Thymus (tissue), 11 donors: ENCODE measurements around the gene SLC34A3. TPM values are rescaled to one million over a fixed set of nuclear protein-coding genes. Genes with fewer than 3 reads are reported as not detected.

Experiments
- DNase-seq, 9 donors: peaks; one replicate each; pipeline ENCODE4 v3.0.0-alpha.2; 2013; ENCODE audit warnings: low spot score in 9 of 9, low read depth in 6 of 9, missing footprints in 1 of 9
- H3K27ac ChIP-seq, 2 donors: one replicate each; pipeline ENCODE4 v1.5.1; 2013; ENCODE audit warnings: control low read depth in 1 of 2, low read depth in 1 of 2, low read length in 1 of 2, mild to moderate bottlenecking in 1 of 2, moderate library complexity in 1 of 2
- H3K27me3 ChIP-seq, 2 donors: one replicate each; pipeline ENCODE4 v1.5.1; 2013; ENCODE audit warnings: low read length in 1 of 2; ENCODE audit not compliant: control insufficient read depth in 2 of 2, insufficient read depth in 1 of 2
- H3K36me3 ChIP-seq, 2 donors: one replicate each; pipeline ENCODE4 v1.5.1; 2013; ENCODE audit warnings: low read length in 1 of 2, mild to moderate bottlenecking in 1 of 2, moderate library complexity in 1 of 2; ENCODE audit not compliant: control insufficient read depth in 2 of 2, insufficient read depth in 2 of 2
- H3K4me1 ChIP-seq, 2 donors: one replicate each; pipeline ENCODE4 v1.5.1; 2013; ENCODE audit warnings: low read length in 2 of 2; ENCODE audit not compliant: control insufficient read depth in 2 of 2, insufficient read depth in 2 of 2
- H3K4me3 ChIP-seq, 2 donors: one replicate each; pipeline ENCODE4 v1.5.1; 2013; ENCODE audit warnings: low read length in 2 of 2, control low read depth in 1 of 2, mild to moderate bottlenecking in 1 of 2
- H3K9me3 ChIP-seq, 2 donors: one replicate each; pipeline ENCODE4 v1.5.1; 2013; ENCODE audit warnings: low read length in 1 of 2, mild to moderate bottlenecking in 1 of 2; ENCODE audit not compliant: control insufficient read depth in 2 of 2, insufficient read depth in 1 of 2
- WGBS: extraction: QIAGEN DNeasy Blood & Tissue Kit; methylation state at CpG from one replicate; pipeline ENCODE4 v1.1.7; 2013; 5-methylcytosine and 5-hydroxymethylcytosine counted together
- polyA plus RNA-seq: library from polyadenylated mRNA; stranded (reverse); fragments of 200-250 nt; gene quantifications from one replicate; pipeline ENCODE4 v1.2.3, GENCODE V29; 2013
- total RNA-seq: library from RNA; stranded (reverse); fragments of 120-200 nt; gene quantifications from one replicate; pipeline ENCODE4 v1.2.4, GENCODE V29; 2013
- donor health status: healthy.

The SLC34A3 gene
- total and polyA plus RNA-seq, 2 donors, result 0.14 TPM; not detected in 1

GRCh38 chr9:137280474-137281344, 50.0 kb downstream of the SLC34A3 start:
- Histone ChIP-seq H3K27ac (no peak overlapping the region), H3K9me3 (peaks cover 7 to 13% of the 10 kb centered on the region in 2 donors), H3K4me1 (peaks cover 0 to 22% of the 10 kb centered on the region in 2 donors), H3K4me3 (no peak overlapping the region), H3K27me3 (peaks cover 52 to 87% of the 10 kb centered on the region in 2 donors), H3K36me3 (no peaks in the 10 kb centered on the region)
- 44% methylated on average over 85 of the region's 85 CpGs for WGBS
- no peak for DNase-seq

- peaks cover 0 to 19% of the 10 kb centered on the region in 2 donors for H3K4me1 ChIP-seq
- WGBS, result 83% methylated on average over 39 of the region's 39 CpGs
- no peak overlapping the region for H3K27ac ChIP-seq
- H3K36me3 ChIP-seq, result no peaks in the 10 kb centered on the region
- peaks cover 45 to 82% of the 10 kb centered on the region in 2 donors for H3K27me3 ChIP-seq
- H3K4me3 ChIP-seq, result no peak overlapping the region
- DNase-seq, result no peak
- peaks cover 7 to 13% of the 10 kb centered on the region in 2 donors for H3K9me3 ChIP-seq
These were observed 50.8 kb downstream of the SLC34A3 start for GRCh38 chr9:137281345-137282116.

Other genes with a start within 250 kb of the SLC34A3 start
Only the 30 nearest of the 31 such genes appear.
- gene PAXX, start 238.5 kb upstream of the SLC34A3 start, total RNA-seq, result 68.9 TPM
- gene PAXX, start 238.5 kb upstream of the SLC34A3 start, polyA plus RNA-seq, result 431 TPM
- gene CLIC3, start 234.3 kb upstream of the SLC34A3 start, total RNA-seq, result 13.6 TPM
- gene CLIC3, start 234.3 kb upstream of the SLC34A3 start, polyA plus RNA-seq, result 44.6 TPM
- 4.2 TPM for gene ABCA2, start 202.7 kb upstream of the SLC34A3 start, total RNA-seq
- 37.3 TPM for gene ABCA2, start 202.7 kb upstream of the SLC34A3 start, polyA plus RNA-seq
- gene FUT7, start 198.8 kb upstream of the SLC34A3 start, total RNA-seq, result 0.99 TPM
- 4.6 TPM for gene FUT7, start 198.8 kb upstream of the SLC34A3 start, polyA plus RNA-seq
- 4.8 TPM for gene NPDC1, start 184.7 kb upstream of the SLC34A3 start, total RNA-seq
- 71.1 TPM for gene NPDC1, start 184.7 kb upstream of the SLC34A3 start, polyA plus RNA-seq
- gene ENTPD2, start 176.8 kb upstream of the SLC34A3 start, total RNA-seq, result 0.09 TPM
- 0.27 TPM for gene ENTPD2, start 176.8 kb upstream of the SLC34A3 start, polyA plus RNA-seq
- gene SAPCD2, start 160.3 kb upstream of the SLC34A3 start, total RNA-seq, result 6.3 TPM
- gene SAPCD2, start 160.3 kb upstream of the SLC34A3 start, polyA plus RNA-seq, result 0.87 TPM
- 1.9 TPM for gene UAP1L1, start 153.4 kb upstream of the SLC34A3 start, total RNA-seq
- 9.4 TPM for gene UAP1L1, start 153.4 kb upstream of the SLC34A3 start, polyA plus RNA-seq
- gene MAN1B1, start 143.9 kb upstream of the SLC34A3 start, total RNA-seq, result 26.8 TPM
- gene MAN1B1, start 143.9 kb upstream of the SLC34A3 start, polyA plus RNA-seq, result 107 TPM
- gene DPP7, start 116.2 kb upstream of the SLC34A3 start, total RNA-seq, result 112 TPM
- 476 TPM for gene DPP7, start 116.2 kb upstream of the SLC34A3 start, polyA plus RNA-seq
- 0.19 TPM for gene GRIN1, start 91.7 kb upstream of the SLC34A3 start, total RNA-seq
- gene GRIN1, start 91.7 kb upstream of the SLC34A3 start, polyA plus RNA-seq, result 0.18 TPM
- gene LRRC26, start 60.9 kb upstream of the SLC34A3 start, total RNA-seq, result 0.28 TPM
- gene LRRC26, start 60.9 kb upstream of the SLC34A3 start, polyA plus RNA-seq, result 0.05 TPM
- not detected for gene TMEM210, start 58.8 kb upstream of the SLC34A3 start, total RNA-seq
- gene TMEM210, start 58.8 kb upstream of the SLC34A3 start, polyA plus RNA-seq, result 0.07 TPM
- 19.1 TPM for gene ANAPC2, start 42.3 kb upstream of the SLC34A3 start, total RNA-seq
- gene ANAPC2, start 42.3 kb upstream of the SLC34A3 start, polyA plus RNA-seq, result 69.4 TPM
- 85.2 TPM for gene SSNA1, start 42.2 kb upstream of the SLC34A3 start, total RNA-seq
- 74.9 TPM for gene SSNA1, start 42.2 kb upstream of the SLC34A3 start, polyA plus RNA-seq
- gene TPRN, start 30.2 kb upstream of the SLC34A3 start, total RNA-seq, result 2.7 TPM
- gene TPRN, start 30.2 kb upstream of the SLC34A3 start, polyA plus RNA-seq, result 6.2 TPM
- gene TMEM203, start 25.3 kb upstream of the SLC34A3 start, total RNA-seq, result 20.6 TPM
- gene TMEM203, start 25.3 kb upstream of the SLC34A3 start, polyA plus RNA-seq, result 47.2 TPM
- gene NDOR1, start 25.2 kb upstream of the SLC34A3 start, total RNA-seq, result 4.7 TPM
- gene NDOR1, start 25.2 kb upstream of the SLC34A3 start, polyA plus RNA-seq, result 20.4 TPM
- 0.09 TPM for gene RNF208, start 8.7 kb upstream of the SLC34A3 start, total RNA-seq
- 5.3 TPM for gene RNF208, start 8.7 kb upstream of the SLC34A3 start, polyA plus RNA-seq
- 0.57 TPM for gene CYSRT1, start 5.7 kb upstream of the SLC34A3 start, total RNA-seq
- 2.8 TPM for gene CYSRT1, start 5.7 kb upstream of the SLC34A3 start, polyA plus RNA-seq
- gene RNF224, start 3.4 kb upstream of the SLC34A3 start, total RNA-seq, result 0.05 TPM
- 0.16 TPM for gene RNF224, start 3.4 kb upstream of the SLC34A3 start, polyA plus RNA-seq
- gene TUBB4B, start 10.4 kb downstream of the SLC34A3 start, total RNA-seq, result 166 TPM
- 104 TPM for gene TUBB4B, start 10.4 kb downstream of the SLC34A3 start, polyA plus RNA-seq
- gene STPG3, start 20.4 kb downstream of the SLC34A3 start, total RNA-seq, result 0.09 TPM
- 0.43 TPM for gene STPG3, start 20.4 kb downstream of the SLC34A3 start, polyA plus RNA-seq
- 20.4 TPM for gene NELFB, start 24.4 kb downstream of the SLC34A3 start, total RNA-seq
- 38.8 TPM for gene NELFB, start 24.4 kb downstream of the SLC34A3 start, polyA plus RNA-seq
- gene TOR4A, start 46.8 kb downstream of the SLC34A3 start, total RNA-seq, result 2.0 TPM
- 2.1 TPM for gene TOR4A, start 46.8 kb downstream of the SLC34A3 start, polyA plus RNA-seq
- 3.1 TPM for gene NRARP, start 71.4 kb downstream of the SLC34A3 start, total RNA-seq
- 1.6 TPM for gene NRARP, start 71.4 kb downstream of the SLC34A3 start, polyA plus RNA-seq
- gene EXD3, start 192.3 kb downstream of the SLC34A3 start, total RNA-seq, result 3.4 TPM
- gene EXD3, start 192.3 kb downstream of the SLC34A3 start, polyA plus RNA-seq, result 16.8 TPM
- 1.9 TPM for gene NOXA1, start 192.5 kb downstream of the SLC34A3 start, total RNA-seq
- gene NOXA1, start 192.5 kb downstream of the SLC34A3 start, polyA plus RNA-seq, result 8.4 TPM
- gene ENTPD8, start 210.5 kb downstream of the SLC34A3 start, total RNA-seq, result 0.14 TPM
- 3.8 TPM for gene ENTPD8, start 210.5 kb downstream of the SLC34A3 start, polyA plus RNA-seq
- gene NSMF, start 228.4 kb downstream of the SLC34A3 start, total RNA-seq, result 14.9 TPM
- 77.6 TPM for gene NSMF, start 228.4 kb downstream of the SLC34A3 start, polyA plus RNA-seq